ENCODE results near the gene AEBP1.

Gene AEBP1

DNA sequence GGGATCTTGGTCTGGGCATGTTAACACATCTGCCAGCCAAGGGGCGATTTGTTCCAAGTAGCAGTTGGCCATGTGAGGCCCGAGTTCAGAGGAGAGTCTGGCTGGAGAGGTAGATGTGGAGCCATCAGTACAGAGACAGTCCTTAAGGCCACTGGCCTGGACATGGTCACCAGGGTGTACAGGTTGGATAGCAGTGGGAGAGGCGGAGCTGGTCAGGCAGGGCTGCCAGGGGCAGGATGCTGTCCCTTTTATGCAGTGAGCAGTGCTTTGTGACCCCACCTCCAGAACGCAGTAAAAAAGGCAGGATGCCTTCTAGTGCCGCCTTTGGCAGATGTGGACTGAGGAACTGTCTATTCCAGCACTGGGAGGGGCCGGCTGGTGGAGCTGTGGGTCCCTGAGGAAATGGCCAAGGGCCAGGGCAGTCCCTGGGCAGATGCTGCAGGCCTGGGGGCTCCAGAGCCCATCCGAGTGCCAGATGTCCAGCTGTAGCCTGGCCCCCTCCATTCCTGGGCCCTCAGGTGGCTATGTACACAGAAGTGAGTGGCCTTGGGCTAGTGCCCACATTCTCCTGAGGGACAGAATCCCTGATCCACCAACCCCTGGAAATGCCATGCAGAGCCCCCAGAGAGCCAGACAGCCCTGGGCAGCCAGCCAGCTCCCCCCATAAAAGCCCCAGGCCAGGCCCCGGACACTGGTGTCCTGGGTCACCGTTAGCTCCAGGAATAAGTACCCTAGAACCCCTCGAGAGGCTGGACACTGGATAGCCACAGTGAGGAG is 54.1 kb downstream of the AEBP1 start:
- DNase-seq, result no peak

DNA sequence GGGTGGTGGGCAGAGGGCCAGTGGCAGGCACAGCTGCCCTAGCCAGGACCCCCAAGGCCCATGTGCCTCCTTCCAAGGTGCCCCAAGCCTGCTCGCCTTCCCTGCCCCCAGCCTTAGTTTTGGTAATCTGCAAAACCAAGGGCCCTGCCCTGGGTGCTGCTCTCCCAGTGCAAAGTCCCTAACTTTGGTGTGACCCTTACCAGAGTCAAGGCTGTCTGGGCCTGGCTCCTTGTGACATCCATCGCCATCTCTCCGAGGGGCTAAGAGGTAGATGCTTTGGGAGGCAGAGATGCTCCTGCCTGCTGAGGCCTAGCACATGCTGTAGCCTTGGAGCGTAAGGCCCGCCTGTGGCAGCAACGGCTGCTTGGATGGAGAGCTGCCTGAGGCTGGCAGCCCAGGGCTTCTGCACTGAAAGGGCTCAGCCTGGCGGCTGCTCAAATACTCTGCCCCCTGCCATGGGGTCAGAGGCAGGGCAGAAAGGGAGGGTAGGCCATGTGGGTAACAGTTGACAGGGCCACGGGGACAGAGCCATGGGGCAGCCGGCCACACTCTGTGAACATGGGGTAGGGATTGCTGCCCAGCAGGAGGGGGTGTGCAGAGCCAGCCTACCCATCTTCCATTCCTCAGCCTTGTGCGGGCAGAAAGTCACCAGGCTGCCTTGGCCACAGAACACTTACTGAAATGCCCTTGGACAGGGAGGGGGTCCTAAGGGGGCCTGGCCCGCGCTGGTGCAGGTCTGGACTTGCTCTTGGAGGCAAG is 54.9 kb downstream of the AEBP1 start:
- DNase-seq, result no peak

DNA sequence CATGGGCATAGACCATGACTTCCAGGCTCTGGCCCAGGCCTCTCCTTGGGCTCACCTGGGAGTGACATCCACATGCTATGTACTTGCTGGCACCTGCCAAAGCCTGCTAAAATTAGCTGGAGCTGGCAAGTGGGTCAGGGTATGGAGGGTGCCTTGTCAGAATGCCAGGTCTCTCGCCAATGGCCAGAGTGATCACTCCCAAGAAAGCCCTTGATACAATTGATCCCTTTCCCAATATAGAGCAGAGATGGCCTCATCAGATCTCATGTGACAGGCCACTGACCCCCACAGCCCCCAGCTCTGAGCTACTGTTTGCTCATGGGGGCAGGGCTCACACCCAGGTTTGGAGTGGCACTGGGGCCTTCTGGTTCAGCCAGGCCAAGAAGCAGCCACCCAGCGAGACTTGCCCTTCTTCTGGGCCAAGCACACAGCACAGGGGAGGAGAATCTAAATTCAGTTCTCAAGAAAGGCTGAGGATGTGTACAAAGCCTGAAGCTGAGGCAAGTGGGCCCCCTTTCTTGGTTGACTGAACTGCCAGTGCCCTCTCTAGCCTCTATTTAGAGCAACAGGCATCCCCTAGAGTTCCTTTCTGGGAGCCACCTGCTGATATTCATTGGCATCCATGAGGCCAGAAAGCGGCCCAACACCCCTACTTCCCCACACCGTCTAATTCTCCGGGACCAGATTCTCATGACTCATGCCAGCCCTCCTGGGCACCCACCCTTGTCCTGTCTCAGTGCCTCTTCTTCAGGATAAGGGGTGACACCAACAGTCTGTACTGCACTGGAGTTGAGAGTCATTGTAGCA is 55.9 kb downstream of the AEBP1 start:
- DNase-seq, result no peak

DNA sequence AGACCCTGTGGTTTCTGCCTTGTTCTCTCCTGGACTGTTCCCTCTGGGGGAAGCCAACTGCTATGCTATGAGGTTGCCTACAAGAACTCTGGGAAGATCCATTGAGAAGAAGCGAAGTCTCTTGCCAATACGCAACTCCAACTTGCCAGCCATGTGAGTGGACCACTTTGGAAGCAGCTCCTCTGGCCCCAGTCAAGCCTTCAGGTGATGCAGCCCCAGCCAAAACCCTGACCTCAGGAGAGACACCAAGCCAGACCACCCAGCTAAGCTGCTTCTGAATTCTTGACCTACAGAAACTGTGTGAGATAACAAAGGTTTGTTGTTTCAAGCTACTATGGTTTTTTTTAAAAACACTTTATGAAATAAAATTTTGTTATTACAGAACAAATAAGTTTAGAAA is 57.2 kb downstream of the AEBP1 start:
- no peak for DNase-seq

DNA sequence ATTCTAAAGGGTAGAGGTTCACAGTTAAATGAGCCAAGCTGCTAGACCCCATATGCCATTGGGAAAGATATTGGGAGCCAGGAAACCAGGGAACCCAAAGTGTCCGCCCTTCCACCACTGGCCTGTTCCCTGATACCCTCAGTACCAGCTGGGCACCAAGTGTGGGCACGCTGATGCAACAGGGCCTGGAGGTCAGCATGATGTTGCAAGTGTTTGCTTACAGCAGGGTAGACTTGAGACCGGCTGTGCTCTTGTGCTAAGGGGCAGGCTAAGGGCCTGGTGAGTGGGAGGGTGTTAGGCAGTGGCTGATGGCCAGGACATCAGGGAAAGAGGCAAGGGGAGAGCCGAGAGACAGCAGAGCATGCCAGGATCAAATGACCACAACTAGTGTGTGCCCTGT is 58.0 kb downstream of the AEBP1 start:
- no peak for DNase-seq

DNA sequence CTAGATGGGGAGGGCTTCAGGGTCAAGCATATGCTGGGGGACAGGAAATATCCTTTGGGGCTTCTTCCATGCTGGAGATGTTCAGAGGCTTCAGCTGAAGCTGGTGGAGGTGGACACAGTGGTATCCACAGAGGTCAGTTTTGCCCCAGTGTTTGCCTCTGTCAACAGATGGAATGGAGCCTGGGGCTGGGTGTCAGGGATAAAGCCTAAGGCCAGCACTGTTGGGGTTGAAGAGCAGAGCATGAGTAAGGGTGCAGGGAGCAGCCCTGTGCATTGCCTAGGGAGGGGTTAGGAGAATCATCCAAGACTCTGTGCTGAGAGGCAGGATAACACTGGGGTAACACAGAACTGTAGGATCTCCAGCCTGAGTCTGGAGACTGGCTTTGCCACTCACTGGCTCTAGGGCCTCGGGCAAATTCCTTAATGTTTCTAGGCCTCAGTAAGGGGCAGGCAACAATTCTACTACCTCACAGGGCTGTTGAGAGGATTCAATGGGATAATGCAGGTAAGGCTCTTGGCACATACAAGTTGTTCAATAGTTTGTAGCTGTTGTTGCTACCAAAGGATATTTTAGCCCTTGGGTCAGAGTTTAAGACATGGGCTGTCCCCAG is 58.7 kb downstream of the AEBP1 start:
- DNase-seq, result no peak

DNA sequence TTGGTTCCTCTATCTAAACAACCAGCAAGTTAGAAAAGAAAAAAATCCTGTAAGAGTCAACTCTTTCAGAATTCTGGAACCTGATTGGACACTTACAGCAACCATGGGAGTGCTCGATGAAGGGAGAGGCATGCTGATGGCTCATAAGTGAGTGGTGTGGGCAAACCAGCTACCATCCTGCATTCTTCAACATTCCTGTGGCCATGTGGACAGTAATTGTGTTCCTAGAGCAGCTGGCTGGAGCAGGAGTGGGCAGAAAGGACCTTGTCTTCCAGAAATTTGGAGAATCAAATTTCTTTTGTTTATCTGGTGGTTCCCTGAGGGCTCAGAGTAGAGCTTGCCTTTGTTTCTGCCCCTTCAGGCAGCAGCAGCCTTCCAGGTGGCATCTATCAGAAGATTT is 59.4 kb downstream of the AEBP1 start:
- DNase-seq, result no peak
